Upper lobe of left lung (tissue), 4 donors: Measurements from ENCODE around the gene BCL2.

Experiments
- POLR2A ChIP-seq, 4 donors: fragments of 450-650 bp; IDR thresholded peaks; one replicate each; pipeline ENCODE4 v1.5.1; 2016 to 2017; ENCODE audit warnings: antibody characterized with exemption in 4 of 4, mild to moderate bottlenecking in 2 of 4
- POLR2AphosphoS5 ChIP-seq, 2 donors: sonication (generic); formaldehyde crosslinking; IDR thresholded peaks; one replicate each; pipeline ENCODE4 v1.5.1; 2017; ENCODE audit warnings: antibody characterized with exemption in 2 of 2
- TF ChIP-seq, protein P1 (sequence below), 6 experiments: fragments of 450-650 bp in 4 of 6; fragments of 200-600 bp in 2 of 6; sonication (generic) in 2 of 6; IDR thresholded peaks; one replicate each; pipeline ENCODE4 v1.5.1; 2016 to 2019; ENCODE audit warnings: antibody characterized with exemption in 6 of 6

- TF ChIP-seq, protein P1, sequence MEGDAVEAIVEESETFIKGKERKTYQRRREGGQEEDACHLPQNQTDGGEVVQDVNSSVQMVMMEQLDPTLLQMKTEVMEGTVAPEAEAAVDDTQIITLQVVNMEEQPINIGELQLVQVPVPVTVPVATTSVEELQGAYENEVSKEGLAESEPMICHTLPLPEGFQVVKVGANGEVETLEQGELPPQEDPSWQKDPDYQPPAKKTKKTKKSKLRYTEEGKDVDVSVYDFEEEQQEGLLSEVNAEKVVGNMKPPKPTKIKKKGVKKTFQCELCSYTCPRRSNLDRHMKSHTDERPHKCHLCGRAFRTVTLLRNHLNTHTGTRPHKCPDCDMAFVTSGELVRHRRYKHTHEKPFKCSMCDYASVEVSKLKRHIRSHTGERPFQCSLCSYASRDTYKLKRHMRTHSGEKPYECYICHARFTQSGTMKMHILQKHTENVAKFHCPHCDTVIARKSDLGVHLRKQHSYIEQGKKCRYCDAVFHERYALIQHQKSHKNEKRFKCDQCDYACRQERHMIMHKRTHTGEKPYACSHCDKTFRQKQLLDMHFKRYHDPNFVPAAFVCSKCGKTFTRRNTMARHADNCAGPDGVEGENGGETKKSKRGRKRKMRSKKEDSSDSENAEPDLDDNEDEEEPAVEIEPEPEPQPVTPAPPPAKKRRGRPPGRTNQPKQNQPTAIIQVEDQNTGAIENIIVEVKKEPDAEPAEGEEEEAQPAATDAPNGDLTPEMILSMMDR (IDR thresholded peaks at IDR 0.05) = peak in 4 of 6 experiments; percentile 11 to 48 (median 36)
- peak in 1 of 4 donors; percentile 17 for TF ChIP-seq POLR2A (IDR thresholded peaks at IDR 0.05)
- peak in 1 of 2 donors; percentile 7 for TF ChIP-seq POLR2AphosphoS5 (IDR thresholded peaks at IDR 0.05)
Measured at GRCh38 chr18:63320123-63320974, 780 bp upstream of the BCL2 start.
